ENCODE measurements around the gene PKMYT1.

PKMYT1 gene

DNA sequence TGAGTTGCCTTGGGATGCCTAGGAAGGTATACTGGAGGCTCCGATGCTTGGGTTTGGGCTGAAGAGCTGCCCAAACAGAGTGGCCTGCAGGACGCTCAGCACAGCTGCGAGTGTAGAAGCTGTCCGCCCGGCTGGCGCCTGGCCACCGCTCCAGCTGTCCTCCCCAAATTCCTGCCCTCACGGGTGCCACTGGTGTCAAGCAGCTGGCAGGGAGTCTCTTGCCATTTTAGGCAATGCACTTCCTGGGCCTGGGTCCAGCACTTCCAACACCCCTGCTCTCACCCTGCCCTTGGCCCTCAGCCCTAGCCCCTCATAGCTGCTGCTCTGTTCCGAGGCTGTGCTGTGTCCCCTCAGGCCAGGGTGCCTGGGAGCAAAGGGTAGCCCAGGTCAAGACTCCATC is 5.2 kb upstream of the PKMYT1 start:
- no peak overlapping the region for H3K4me3 ChIP-seq (ENCODE audit: low read length)
- TF ChIP-seq, protein P1, sequence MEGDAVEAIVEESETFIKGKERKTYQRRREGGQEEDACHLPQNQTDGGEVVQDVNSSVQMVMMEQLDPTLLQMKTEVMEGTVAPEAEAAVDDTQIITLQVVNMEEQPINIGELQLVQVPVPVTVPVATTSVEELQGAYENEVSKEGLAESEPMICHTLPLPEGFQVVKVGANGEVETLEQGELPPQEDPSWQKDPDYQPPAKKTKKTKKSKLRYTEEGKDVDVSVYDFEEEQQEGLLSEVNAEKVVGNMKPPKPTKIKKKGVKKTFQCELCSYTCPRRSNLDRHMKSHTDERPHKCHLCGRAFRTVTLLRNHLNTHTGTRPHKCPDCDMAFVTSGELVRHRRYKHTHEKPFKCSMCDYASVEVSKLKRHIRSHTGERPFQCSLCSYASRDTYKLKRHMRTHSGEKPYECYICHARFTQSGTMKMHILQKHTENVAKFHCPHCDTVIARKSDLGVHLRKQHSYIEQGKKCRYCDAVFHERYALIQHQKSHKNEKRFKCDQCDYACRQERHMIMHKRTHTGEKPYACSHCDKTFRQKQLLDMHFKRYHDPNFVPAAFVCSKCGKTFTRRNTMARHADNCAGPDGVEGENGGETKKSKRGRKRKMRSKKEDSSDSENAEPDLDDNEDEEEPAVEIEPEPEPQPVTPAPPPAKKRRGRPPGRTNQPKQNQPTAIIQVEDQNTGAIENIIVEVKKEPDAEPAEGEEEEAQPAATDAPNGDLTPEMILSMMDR (conservative IDR thresholded peaks at IDR 0.05; ENCODE audit: low read depth, low read length) = no peak
- DNase-seq (ENCODE audit: low read depth) = no peak

GRCh38 chr16:2983706-2984136 is 3.5 kb upstream of the PKMYT1 start:
- TF ChIP-seq, protein P1 (conservative IDR thresholded peaks at IDR 0.05; ENCODE audit: low read depth, low read length) = peak; percentile 67
- peak overlapping the region; percentile 17 for H3K4me3 ChIP-seq (ENCODE audit: low read length)
- DNase-seq (ENCODE audit: low read depth) = no peak

DNA sequence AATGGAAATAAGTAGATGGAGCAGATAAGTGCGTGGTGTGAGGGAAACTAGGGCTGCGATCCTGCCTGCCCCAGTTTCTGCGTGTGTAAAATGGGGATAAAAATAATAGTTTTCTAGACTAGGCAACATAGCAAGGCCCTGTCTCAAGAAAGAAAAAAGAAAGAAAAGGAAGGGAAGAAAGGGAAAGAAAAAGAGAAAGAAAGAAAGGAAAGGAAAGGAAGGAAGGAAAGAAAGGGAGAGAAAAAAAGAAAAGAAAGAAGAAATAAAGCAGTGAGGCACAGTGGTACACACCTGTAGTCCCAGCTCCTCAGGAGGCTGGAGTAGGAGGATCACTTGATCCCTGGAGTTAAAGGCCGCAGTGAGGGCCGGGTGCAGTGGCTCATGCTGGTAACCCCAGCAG is 2.2 kb upstream of the PKMYT1 start:
- no peak for DNase-seq (ENCODE audit: low read depth)
- H3K4me3 ChIP-seq (ENCODE audit: low read length) = no peak overlapping the region
- TF ChIP-seq, protein P1 (conservative IDR thresholded peaks at IDR 0.05; ENCODE audit: low read depth, low read length) = no peak

DNA sequence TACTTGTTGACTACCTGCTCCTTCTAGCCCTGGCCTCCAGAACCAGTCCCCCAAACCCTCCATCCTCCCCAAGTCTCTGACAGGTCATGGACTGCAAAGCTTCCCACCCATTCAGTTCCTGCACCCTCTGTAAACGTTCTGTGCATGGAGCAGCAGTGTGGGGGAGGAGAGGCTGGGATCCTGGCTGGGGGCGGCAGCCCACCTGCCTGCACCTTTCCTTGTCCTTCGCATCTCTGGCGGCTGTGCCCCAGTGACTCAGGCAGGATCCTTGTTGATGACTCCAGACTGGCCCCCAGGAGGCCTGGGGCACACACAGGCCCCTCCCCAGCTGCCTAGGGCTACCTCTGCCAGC is 1.6 kb upstream of the PKMYT1 start:
- TF ChIP-seq, protein P1 (conservative IDR thresholded peaks at IDR 0.05; ENCODE audit: low read depth, low read length) = no peak
- no peak for DNase-seq (ENCODE audit: low read depth)
- no peak overlapping the region for H3K4me3 ChIP-seq (ENCODE audit: low read length)

DNA sequence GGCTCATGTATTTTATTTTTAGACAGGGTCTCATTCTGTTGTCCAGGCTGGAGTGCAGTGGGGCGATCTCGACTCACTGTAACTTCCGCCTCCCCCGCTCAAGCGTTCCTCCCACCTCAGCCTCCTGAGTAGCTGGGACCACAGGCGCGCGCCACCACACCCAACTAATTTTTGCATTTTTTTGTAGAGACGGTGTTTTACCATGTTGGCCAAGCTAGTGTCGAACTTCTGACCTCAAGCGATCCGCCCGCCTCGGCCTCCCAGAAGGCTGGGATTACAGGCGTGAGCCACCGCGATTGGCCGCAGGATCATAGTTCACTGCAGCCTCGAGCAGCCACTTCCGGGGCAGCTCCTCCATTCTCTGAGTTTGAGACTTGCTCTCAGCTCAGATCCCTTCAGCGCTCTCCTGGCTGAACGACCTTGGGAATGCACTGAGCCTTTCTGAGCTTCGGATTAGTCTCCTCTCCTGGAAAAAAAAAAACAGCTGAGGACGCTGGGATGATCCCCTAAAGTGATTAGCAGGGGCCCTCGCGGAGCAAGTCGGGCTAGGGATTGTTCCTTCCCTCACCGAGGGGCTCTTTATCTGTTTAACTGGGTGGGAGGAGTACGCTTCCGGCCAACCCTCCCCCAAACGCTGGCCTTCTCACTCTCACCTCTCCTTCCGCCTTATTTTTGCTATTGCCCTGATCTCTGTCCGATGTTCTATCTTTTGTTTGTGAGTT is 1.1 kb upstream of the PKMYT1 start:
- H3K4me3 ChIP-seq (ENCODE audit: low read length) = no peak overlapping the region
- TF ChIP-seq, protein P1 (conservative IDR thresholded peaks at IDR 0.05; ENCODE audit: low read depth, low read length) = no peak
- DNase-seq (ENCODE audit: low read depth) = no peak

- TF ChIP-seq, protein P1 (conservative IDR thresholded peaks at IDR 0.05; ENCODE audit: low read depth, low read length) = no peak
- DNase-seq (ENCODE audit: low read depth) = no peak
- H3K4me3 ChIP-seq (ENCODE audit: low read length) = peak overlapping the region; percentile 70
Measured at GRCh38 chr16:2979669-2980226, 498 bp downstream of the PKMYT1 start.

GRCh38 chr16:2977440-2977839 is 2.8 kb downstream of the PKMYT1 start:
- no peak overlapping the region for H3K4me3 ChIP-seq (ENCODE audit: low read length)
- no peak for DNase-seq (ENCODE audit: low read depth)
- TF ChIP-seq, protein P1 (conservative IDR thresholded peaks at IDR 0.05; ENCODE audit: low read depth, low read length) = no peak

All from retinal pigment epithelial cell (primary cell).